Cardiac muscle cell (in vitro differentiated cells and primary cell): ENCODE results near the gene SIRT3. TPM values are rescaled to one million over a fixed set of nuclear protein-coding genes. Genes with fewer than 3 reads are reported as not detected.
"Not testable (repeated sequence)": the region's sequence is repeated elsewhere in the genome, so short reads cannot be mapped to it uniquely, and the experiment has no call there.

Experiments used
- DNase-seq, 2 donors: peaks; one replicate each; pipeline versions ENCODE4 v3.0.0 to v3.0.0-alpha.2; 2010 to 2017; ENCODE audit warnings: low read depth in 1 of 2, low spot score in 1 of 2
- H3K27ac ChIP-seq: fragments of 200-600 bp; sonication (generic); 2 replicates; pipeline ENCODE4 v1.5.1; 2016
- H3K27me3 ChIP-seq: fragments of 200-600 bp; sonication (generic); 2 replicates; pipeline ENCODE4 v1.6.0; 2016; ENCODE audit warnings: control low read depth
- H3K36me3 ChIP-seq: fragments of 200-600 bp; sonication (generic); 2 replicates; pipeline ENCODE4 v1.5.1; 2016; ENCODE audit warnings: control low read depth
- H3K4me1 ChIP-seq: fragments of 200-600 bp; sonication (generic); 2 replicates; pipeline ENCODE4 v1.8.1; 2017; ENCODE audit warnings: low read depth, mild to moderate bottlenecking, mixed run types
- H3K4me3 ChIP-seq: fragments of 200-600 bp; sonication (generic); 2 replicates; pipeline ENCODE4 v1.5.1; 2016; ENCODE audit warnings: mild to moderate bottlenecking
- H3K9me3 ChIP-seq: fragments of 200-600 bp; sonication (generic); 2 replicates; pipeline ENCODE4 v1.5.1; 2017; ENCODE audit warnings: low read depth, mild to moderate bottlenecking, control low read depth
- polyA plus RNA-seq: library from polyadenylated mRNA; unstranded; fragments of >200 nt; fragmentation: Nextera tagmentation; extraction: Ambion mirVana; gene quantifications from 2 replicates; pipeline ENCODE4 v1.2.1, GENCODE V29; 2016
- total RNA-seq: library from RNA; depleted of rRNA; stranded (reverse); fragments of >200 nt; gene quantifications from 2 replicates; pipeline ENCODE4 v1.2.3, GENCODE V29; 2016
- TF ChIP-seq, protein P1 (sequence below): IDR thresholded peaks from 2 replicates; pipeline ENCODE4 v1.5.1; 2012; ENCODE audit warnings: low read depth, mild to moderate bottlenecking, low read length

Gene SIRT3
- total and polyA plus RNA-seq, 2 experiments from 2014 or later: 46.1 to 53.6 TPM

DNA sequence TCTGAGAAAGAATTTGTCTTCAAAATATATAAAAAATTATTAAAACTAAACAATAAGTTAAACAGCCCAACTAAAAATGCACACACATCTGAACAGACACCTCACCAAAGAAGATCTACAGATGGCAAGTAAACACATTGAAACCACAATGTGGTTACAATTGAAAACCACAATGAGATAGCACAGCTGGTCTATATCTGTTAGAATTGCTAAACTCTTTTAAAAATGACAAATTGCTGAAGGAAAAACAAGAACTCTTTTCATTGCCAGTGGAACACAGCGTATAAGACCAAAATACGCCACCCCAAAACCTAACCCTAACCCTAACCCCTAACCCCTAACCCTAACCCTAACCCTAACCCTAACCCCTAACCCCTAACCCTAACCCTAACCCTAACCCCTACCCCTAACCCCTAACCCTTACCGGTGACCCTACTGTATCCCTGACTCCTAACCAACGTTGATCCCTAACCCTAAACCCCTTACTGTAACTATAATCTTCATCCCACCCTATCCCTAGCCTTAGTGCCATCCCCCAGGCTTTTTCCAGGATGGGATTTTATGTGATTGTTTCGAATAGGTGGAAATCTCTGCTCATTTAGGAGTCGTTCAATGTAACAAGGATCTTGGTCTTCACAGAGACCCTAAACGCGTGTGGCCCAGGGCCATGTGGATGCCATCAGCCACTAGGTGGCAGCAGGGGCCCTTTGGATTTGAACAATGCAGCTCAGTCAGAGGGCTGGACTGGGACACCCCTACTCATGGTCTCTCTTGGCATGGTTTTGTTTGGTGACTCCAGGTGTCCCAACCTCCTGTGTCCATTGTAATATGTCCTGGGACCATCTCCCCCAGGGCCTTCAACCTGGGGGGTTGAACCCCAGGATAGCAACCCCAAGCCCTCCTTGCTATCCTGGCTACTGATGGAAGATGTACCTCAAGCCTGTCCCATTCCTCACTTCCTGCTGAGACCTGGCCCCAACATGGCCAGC is 44.4 kb downstream of the SIRT3 start:
- not testable (repeated sequence) for H3K36me3 ChIP-seq, H3K4me1 ChIP-seq, H3K4me3 ChIP-seq, DNase-seq, H3K9me3 ChIP-seq, H3K27me3 ChIP-seq, H3K27ac ChIP-seq
- TF ChIP-seq, protein P1, sequence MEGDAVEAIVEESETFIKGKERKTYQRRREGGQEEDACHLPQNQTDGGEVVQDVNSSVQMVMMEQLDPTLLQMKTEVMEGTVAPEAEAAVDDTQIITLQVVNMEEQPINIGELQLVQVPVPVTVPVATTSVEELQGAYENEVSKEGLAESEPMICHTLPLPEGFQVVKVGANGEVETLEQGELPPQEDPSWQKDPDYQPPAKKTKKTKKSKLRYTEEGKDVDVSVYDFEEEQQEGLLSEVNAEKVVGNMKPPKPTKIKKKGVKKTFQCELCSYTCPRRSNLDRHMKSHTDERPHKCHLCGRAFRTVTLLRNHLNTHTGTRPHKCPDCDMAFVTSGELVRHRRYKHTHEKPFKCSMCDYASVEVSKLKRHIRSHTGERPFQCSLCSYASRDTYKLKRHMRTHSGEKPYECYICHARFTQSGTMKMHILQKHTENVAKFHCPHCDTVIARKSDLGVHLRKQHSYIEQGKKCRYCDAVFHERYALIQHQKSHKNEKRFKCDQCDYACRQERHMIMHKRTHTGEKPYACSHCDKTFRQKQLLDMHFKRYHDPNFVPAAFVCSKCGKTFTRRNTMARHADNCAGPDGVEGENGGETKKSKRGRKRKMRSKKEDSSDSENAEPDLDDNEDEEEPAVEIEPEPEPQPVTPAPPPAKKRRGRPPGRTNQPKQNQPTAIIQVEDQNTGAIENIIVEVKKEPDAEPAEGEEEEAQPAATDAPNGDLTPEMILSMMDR: peak; percentile 7

DNA sequence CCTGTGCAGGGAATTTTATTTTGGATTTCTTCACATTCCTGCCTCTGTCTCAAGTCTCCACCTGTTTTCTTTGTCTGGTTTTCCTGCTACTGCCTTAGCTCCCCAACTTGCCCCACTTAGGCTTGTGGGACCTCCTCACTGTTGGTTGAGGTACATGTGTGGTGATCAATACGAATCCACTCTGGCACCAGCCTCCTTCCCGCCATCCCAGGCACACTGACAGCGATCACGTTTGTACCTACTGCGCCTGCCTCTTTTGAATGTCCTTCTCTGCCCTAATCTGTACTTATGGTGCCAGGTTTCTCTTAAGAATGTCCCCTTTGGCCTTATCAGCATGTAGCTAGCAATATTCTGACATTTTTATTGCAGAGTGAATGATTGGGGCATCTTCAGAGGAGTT is 45.6 kb downstream of the SIRT3 start:
- not testable (repeated sequence) for DNase-seq, H3K27ac ChIP-seq, H3K36me3 ChIP-seq, H3K27me3 ChIP-seq, H3K9me3 ChIP-seq, H3K4me3 ChIP-seq, H3K4me1 ChIP-seq

DNA sequence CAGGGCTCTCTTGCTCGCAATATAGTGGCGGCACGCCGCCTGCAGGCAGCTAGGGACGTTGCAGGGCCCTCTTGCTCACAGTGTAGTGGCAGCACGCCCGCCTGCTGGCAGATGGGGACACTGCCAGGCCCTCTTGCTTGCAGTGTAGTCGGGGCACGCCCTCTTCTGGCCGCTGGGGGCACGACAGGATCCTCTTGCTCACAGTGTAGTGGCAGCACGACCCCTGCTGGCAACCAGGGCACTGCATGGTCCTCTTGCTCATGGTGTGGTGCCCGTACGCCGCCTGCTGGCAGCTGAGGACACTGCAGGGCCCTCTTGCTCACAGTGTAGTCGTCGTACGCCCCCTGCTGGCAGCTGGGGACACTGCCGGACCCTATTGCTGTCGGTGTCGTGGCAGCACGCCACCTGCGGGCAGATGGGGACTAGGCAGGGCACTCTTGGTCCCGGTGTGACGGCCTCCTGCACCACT is 46.3 kb downstream of the SIRT3 start:
- H3K9me3 ChIP-seq, H3K27me3 ChIP-seq, H3K4me3 ChIP-seq, DNase-seq, H3K4me1 ChIP-seq, H3K36me3 ChIP-seq, H3K27ac ChIP-seq: not testable (repeated sequence)
- TF ChIP-seq, protein P1: peak; percentile 25

DNA sequence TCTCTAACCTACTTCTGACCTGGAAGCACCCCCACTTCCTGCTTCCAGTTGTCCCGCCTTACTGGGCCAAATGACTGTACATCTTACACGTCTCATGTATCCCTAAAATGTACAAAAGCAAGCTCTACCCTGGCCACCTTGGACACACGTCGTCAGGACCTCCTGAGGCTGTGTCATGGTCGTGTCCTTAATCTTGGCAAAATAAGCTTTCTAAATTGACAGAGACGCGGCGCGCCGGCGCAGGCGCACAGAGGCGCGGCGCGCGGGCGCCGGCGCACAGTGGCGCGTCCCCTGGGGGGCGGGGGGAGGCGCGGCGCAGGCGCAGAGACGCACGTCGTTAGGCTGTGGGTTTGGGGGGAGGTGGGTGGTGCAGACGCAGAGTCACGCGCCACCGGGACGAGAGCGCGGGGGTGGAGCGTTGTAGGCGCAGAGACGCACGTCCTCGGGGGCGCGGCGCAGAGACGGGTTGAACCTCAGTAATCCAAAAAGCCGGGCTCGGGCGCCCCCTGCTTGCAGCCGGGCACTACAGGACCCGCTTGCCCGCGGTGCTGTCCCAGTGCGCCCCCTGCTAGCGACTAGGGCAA is 46.9 kb downstream of the SIRT3 start:
- not testable (repeated sequence) for H3K9me3 ChIP-seq, H3K4me1 ChIP-seq, H3K4me3 ChIP-seq, H3K27ac ChIP-seq, DNase-seq, H3K27me3 ChIP-seq, H3K36me3 ChIP-seq

DNA sequence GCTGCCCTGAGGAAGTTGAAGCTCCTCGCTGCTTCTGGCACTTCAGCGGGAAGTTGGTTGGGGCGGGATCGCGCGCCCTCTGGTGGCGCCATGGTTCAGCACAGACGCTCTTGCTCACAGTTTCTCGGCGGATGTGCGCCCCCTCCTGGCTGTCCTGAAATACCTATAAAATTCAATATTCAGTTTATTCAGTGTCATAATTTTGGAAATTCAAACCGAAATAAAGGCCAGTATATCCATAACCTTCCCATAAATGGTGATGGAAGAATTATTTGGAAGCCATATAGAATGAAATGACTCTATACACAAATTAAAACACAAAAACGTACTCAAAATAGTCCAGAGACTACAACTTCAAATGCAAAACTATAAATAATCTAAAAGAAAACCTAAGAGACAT is 55.9 kb downstream of the SIRT3 start:
- not testable (repeated sequence) for H3K9me3 ChIP-seq, H3K4me3 ChIP-seq, DNase-seq, H3K27ac ChIP-seq, H3K36me3 ChIP-seq, H3K4me1 ChIP-seq, H3K27me3 ChIP-seq

Other genes starting within 250 kb of the SIRT3 start
- not detected in 2 replicates for gene SCGB1C1, start 43.3 kb downstream of the SIRT3 start, total RNA-seq
- gene SCGB1C1, start 43.3 kb downstream of the SIRT3 start, polyA plus RNA-seq: not detected in 2 replicates
- 26.8 and 30.6 TPM in 2 replicates for gene BET1L, start 28.9 kb downstream of the SIRT3 start, total RNA-seq
- gene BET1L, start 28.9 kb downstream of the SIRT3 start, polyA plus RNA-seq: 44.9 and 62.0 TPM in 2 replicates
- 84.3 and 102 TPM in 2 replicates for gene RIC8A, start 28.6 kb downstream of the SIRT3 start, total RNA-seq
- 75.6 and 81.5 TPM in 2 replicates for gene RIC8A, start 28.6 kb downstream of the SIRT3 start, polyA plus RNA-seq
- gene PSMD13, start 634 bp upstream of the SIRT3 start, total RNA-seq: 96.3 and 98.4 TPM in 2 replicates
- gene PSMD13, start 634 bp upstream of the SIRT3 start, polyA plus RNA-seq: 167 and 175 TPM in 2 replicates
- not detected in 2 replicates for gene NLRP6, start 42.1 kb upstream of the SIRT3 start, total RNA-seq
- not detected in 2 replicates for gene NLRP6, start 42.1 kb upstream of the SIRT3 start, polyA plus RNA-seq
- gene PGGHG, start 52.8 kb upstream of the SIRT3 start, total RNA-seq: 29.9 and 88.7 TPM in 2 replicates
- 33.1 and 42.4 TPM in 2 replicates for gene PGGHG, start 52.8 kb upstream of the SIRT3 start, polyA plus RNA-seq
- gene IFITM5, start 63.2 kb upstream of the SIRT3 start, total RNA-seq: not detected in 2 replicates
- 0.41 TPM in 1 of 2 replicates, not detected in the other for gene IFITM5, start 63.2 kb upstream of the SIRT3 start, polyA plus RNA-seq
- 71.6 and 84.8 TPM in 2 replicates for gene IFITM2, start 71.5 kb upstream of the SIRT3 start, total RNA-seq
- gene IFITM2, start 71.5 kb upstream of the SIRT3 start, polyA plus RNA-seq: 267 and 368 TPM in 2 replicates
- 47.2 and 68.9 TPM in 2 replicates for gene IFITM1, start 77.7 kb upstream of the SIRT3 start, total RNA-seq
- gene IFITM1, start 77.7 kb upstream of the SIRT3 start, polyA plus RNA-seq: 74.3 and 154 TPM in 2 replicates
- gene IFITM3, start 84.5 kb upstream of the SIRT3 start, total RNA-seq: 108 and 137 TPM in 2 replicates
- gene IFITM3, start 84.5 kb upstream of the SIRT3 start, polyA plus RNA-seq: 498 and 585 TPM in 2 replicates
- gene B4GALNT4, start 133.2 kb upstream of the SIRT3 start, total RNA-seq: 77.4 and 94.4 TPM in 2 replicates
- gene B4GALNT4, start 133.2 kb upstream of the SIRT3 start, polyA plus RNA-seq: 35.8 and 44.1 TPM in 2 replicates
- 0.09 and 0.70 TPM in 2 replicates for gene PKP3, start 157.9 kb upstream of the SIRT3 start, total RNA-seq
- gene PKP3, start 157.9 kb upstream of the SIRT3 start, polyA plus RNA-seq: 0.57 TPM in 1 of 2 replicates, not detected in the other
- gene SIGIRR, start 178.7 kb upstream of the SIRT3 start, total RNA-seq: 45.6 and 69.5 TPM in 2 replicates
- gene SIGIRR, start 178.7 kb upstream of the SIRT3 start, polyA plus RNA-seq: 35.7 and 46.8 TPM in 2 replicates
- 0.51 TPM in 1 of 2 replicates, not detected in the other for gene ANO9, start 205.7 kb upstream of the SIRT3 start, total RNA-seq
- gene ANO9, start 205.7 kb upstream of the SIRT3 start, polyA plus RNA-seq: 0.23 and 1.2 TPM in 2 replicates
- 178 and 202 TPM in 2 replicates for gene PTDSS2, start 213.9 kb upstream of the SIRT3 start, total RNA-seq
- 69.6 and 83.1 TPM in 2 replicates for gene PTDSS2, start 213.9 kb upstream of the SIRT3 start, polyA plus RNA-seq